Measurements from ENCODE around the gene PITPNC1.

GRCh38 chr17:67652433-67652832 is 275.4 kb downstream of the PITPNC1 start:
- no peak for TF ChIP-seq POLR2A (IDR thresholded peaks at IDR 0.05)
- TF ChIP-seq, protein P1, sequence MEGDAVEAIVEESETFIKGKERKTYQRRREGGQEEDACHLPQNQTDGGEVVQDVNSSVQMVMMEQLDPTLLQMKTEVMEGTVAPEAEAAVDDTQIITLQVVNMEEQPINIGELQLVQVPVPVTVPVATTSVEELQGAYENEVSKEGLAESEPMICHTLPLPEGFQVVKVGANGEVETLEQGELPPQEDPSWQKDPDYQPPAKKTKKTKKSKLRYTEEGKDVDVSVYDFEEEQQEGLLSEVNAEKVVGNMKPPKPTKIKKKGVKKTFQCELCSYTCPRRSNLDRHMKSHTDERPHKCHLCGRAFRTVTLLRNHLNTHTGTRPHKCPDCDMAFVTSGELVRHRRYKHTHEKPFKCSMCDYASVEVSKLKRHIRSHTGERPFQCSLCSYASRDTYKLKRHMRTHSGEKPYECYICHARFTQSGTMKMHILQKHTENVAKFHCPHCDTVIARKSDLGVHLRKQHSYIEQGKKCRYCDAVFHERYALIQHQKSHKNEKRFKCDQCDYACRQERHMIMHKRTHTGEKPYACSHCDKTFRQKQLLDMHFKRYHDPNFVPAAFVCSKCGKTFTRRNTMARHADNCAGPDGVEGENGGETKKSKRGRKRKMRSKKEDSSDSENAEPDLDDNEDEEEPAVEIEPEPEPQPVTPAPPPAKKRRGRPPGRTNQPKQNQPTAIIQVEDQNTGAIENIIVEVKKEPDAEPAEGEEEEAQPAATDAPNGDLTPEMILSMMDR (IDR thresholded peaks at IDR 0.05), result no peak
